Measurements from ENCODE around the gene UQCC5. TPM values are rescaled to one million over a fixed set of nuclear protein-coding genes. Genes with fewer than 3 reads are reported as not detected.
"Not testable (repeated sequence)": the region's sequence is repeated elsewhere in the genome, so short reads cannot be mapped to it uniquely, and the experiment has no call there.

The UQCC5 gene
- total RNA-seq, 1 experiment from 2014 or later, result 15.1 TPM

DNA sequence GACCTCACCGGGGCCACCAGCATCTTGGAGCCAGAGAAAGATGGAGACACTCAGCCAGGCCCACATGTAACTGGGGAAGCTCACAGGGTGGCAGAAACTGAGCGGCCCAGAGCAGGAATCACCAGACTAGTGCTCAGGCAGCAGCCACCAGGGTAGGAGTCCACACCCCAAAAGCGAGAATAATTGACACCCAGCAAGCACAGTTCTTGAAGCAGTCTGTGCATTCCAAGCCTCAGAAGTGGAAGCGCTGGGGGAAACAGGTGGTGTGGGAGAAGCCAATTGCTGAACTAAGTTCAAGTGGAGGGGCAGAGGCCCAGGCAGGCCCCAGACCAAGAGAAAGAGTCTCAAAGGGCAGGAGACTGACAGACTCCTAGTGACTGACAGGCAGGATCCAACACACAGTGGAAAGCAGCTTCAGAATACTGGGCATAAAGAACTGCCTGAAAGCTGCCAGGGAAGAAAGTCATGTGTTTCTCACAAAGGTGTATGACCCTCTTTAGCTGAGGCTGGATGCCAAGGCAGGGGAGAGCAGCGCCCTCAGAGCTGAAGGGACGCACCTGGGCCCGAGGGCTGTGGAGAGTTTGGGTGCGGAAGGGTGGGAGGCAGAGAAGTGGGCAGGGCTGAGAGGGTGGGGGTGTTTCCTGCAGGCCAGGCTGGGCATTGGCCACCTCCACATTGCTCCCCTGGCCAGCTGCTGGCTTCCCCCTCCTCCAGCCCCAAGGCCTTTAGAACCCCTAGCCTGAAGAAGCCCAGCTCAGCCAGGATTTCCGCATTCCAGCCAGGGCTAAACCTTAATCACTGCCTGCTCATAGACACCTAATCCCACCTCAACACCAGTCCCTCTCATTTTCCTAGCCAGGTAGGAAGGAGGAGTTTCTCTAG lies 10.5 kb upstream of the UQCC5 start:
- Mint-ChIP-seq H3K9me3 (ENCODE audit: low read depth, unreplicated experiment) (no peaks in the 10 kb centered on the region), H3K27ac (ENCODE audit: unreplicated experiment) (no peak overlapping the region), H3K4me1 (ENCODE audit: low read depth, unreplicated experiment) (no peaks in the 10 kb centered on the region), H3K36me3 (ENCODE audit: insufficient read depth, unreplicated experiment) (peaks cover 51% of the 10 kb centered on the region), H3K4me3 (ENCODE audit: low read depth, unreplicated experiment) (no peak overlapping the region), H3K27me3 (ENCODE audit: unreplicated experiment) (no peaks in the 10 kb centered on the region)
- DNase-seq, result no peak
- intact Hi-C loops (cut with micrococcal nuclease; ENCODE audit: unreplicated experiment), result no loop called here
- BruUV-seq (replicated peaks), result no TSS peak
- CTCF ChIA-PET, result no interaction called here
- TF ChIP-seq, protein P1, sequence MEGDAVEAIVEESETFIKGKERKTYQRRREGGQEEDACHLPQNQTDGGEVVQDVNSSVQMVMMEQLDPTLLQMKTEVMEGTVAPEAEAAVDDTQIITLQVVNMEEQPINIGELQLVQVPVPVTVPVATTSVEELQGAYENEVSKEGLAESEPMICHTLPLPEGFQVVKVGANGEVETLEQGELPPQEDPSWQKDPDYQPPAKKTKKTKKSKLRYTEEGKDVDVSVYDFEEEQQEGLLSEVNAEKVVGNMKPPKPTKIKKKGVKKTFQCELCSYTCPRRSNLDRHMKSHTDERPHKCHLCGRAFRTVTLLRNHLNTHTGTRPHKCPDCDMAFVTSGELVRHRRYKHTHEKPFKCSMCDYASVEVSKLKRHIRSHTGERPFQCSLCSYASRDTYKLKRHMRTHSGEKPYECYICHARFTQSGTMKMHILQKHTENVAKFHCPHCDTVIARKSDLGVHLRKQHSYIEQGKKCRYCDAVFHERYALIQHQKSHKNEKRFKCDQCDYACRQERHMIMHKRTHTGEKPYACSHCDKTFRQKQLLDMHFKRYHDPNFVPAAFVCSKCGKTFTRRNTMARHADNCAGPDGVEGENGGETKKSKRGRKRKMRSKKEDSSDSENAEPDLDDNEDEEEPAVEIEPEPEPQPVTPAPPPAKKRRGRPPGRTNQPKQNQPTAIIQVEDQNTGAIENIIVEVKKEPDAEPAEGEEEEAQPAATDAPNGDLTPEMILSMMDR (IDR thresholded peaks at IDR 0.05; ENCODE audit: unreplicated experiment), result no peak

DNA sequence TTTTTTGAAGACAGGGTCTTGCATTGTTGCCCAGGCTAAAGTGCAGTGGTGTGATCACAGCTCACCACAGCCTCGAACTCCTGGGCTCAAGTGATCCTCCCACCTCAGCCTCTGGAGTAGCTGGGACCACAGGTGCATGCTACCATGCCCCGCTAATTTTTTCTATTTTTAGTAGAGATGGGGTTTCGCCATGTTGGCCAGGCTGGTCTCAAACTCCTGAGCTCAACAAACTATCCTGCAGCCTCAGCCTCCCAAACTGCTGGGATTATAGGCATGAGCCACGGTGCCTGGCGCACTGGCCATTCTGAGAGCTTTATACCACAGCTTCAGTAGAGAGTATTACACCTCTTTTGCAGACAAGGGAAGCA lies 9.8 kb upstream of the UQCC5 start:
- H3K4me3 Mint-ChIP-seq (ENCODE audit: low read depth, unreplicated experiment); H3K4me1 Mint-ChIP-seq (ENCODE audit: low read depth, unreplicated experiment); H3K9me3 Mint-ChIP-seq (ENCODE audit: low read depth, unreplicated experiment); DNase-seq; H3K27ac Mint-ChIP-seq (ENCODE audit: unreplicated experiment); BruUV-seq (replicated peaks); CTCF ChIA-PET; H3K27me3 Mint-ChIP-seq (ENCODE audit: unreplicated experiment); intact Hi-C loops (cut with micrococcal nuclease; ENCODE audit: unreplicated experiment): not testable (repeated sequence)
- H3K36me3 Mint-ChIP-seq (ENCODE audit: insufficient read depth, unreplicated experiment), result peaks cover 51% of the 10 kb centered on the region

DNA sequence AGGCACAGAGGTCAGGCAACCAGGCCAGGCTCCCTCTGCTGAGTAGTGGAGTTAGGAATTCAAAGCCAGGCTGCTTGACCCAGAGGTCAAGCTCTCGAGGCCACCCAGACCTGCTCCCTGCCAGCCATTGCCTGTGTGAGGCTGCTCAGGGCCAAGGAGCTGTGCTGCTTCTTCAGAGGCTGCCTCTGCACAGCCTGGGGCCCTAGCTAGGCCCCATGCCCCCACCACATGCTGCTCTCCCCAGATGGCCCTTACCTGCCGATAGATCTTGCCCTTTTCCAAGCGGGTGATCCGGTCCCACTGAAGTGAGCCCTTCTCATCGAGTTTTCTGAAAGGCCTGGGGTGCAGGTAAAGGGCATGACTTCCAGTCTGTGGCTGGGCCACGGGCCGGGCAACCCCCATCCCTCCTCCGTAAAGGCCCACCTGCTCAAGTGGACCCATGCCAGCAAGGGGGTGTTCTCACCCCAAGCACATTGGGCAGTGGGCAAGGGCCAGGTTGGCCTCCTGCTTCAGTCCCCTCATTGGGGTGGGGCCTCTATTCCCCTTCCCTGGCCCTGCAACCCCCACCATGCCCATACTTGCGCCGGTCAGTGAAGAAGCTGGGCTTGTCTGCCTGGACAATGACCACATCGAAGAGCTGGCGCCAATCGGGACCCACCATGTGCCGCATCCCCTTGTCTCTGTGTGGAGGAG lies 9.2 kb upstream of the UQCC5 start:
- Mint-ChIP-seq H3K27ac (ENCODE audit: unreplicated experiment) (no peak overlapping the region), H3K36me3 (ENCODE audit: insufficient read depth, unreplicated experiment) (peaks cover 56% of the 10 kb centered on the region), H3K4me3 (ENCODE audit: low read depth, unreplicated experiment) (no peak overlapping the region), H3K4me1 (ENCODE audit: low read depth, unreplicated experiment) (no peaks in the 10 kb centered on the region), H3K27me3 (ENCODE audit: unreplicated experiment) (no peaks in the 10 kb centered on the region), H3K9me3 (ENCODE audit: low read depth, unreplicated experiment) (no peaks in the 10 kb centered on the region)
- TF ChIP-seq, protein P1 (IDR thresholded peaks at IDR 0.05; ENCODE audit: unreplicated experiment), result no peak
- no peak for DNase-seq
- intact Hi-C loops (cut with micrococcal nuclease; ENCODE audit: unreplicated experiment), result no loop called here
- BruUV-seq (replicated peaks), result no TSS peak
- CTCF ChIA-PET, result no interaction called here

DNA sequence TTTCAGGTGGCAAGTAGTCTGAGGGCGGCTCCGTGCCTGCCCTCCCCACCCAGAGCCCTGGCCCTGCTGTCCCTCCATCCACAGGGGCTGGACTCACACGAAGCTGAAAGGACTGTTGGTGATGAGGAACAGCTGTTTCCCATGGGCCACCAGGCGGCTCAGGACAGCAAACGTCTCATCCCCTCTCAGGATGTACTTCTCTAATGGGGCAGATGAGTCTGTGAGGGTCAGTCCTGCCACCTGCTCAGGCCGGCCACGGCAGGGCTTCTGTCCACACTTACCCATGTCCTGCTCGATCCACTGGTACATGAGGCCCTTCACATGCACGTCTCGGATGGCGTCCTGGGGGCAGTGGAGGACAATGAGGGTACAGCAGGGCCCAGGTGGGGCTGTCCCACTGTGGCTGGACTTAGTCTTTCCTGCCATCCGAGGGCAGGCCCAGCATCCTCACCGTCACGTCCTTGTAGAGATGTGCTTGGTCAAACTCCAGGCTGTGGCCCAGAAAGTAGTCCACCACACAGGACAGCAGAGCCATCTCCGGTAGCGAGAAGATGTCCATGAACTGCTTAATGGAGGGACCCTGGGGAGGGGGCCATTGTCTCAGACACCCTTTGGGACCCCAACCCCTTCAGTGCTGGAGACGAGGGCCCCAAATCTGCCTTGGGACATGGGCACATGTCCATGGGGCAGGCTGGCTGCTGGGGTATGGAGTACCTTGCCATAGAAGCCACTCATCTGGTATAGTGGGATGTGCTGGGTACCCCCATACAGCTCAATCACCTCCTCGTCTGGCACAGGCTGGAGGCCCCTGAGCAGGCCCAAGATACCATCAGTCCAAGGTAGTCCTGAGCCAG lies 8.4 kb upstream of the UQCC5 start:
- Mint-ChIP-seq H3K4me3 (ENCODE audit: low read depth, unreplicated experiment) (no peak overlapping the region), H3K27ac (ENCODE audit: unreplicated experiment) (no peak overlapping the region), H3K27me3 (ENCODE audit: unreplicated experiment) (no peaks in the 10 kb centered on the region), H3K4me1 (ENCODE audit: low read depth, unreplicated experiment) (no peaks in the 10 kb centered on the region), H3K36me3 (ENCODE audit: insufficient read depth, unreplicated experiment) (peaks cover 61% of the 10 kb centered on the region), H3K9me3 (ENCODE audit: low read depth, unreplicated experiment) (no peaks in the 10 kb centered on the region)
- TF ChIP-seq, protein P1 (IDR thresholded peaks at IDR 0.05; ENCODE audit: unreplicated experiment), result no peak
- no peak for DNase-seq
- CTCF ChIA-PET, result interaction anchor here (0.6 kb wide), 1 partner anchor 11 kb away, joined by 4 read pairs; no protein-coding TSS in a partner anchor
- BruUV-seq (replicated peaks), result no TSS peak
- intact Hi-C loops (cut with micrococcal nuclease; ENCODE audit: unreplicated experiment), result no loop called here

All from Calu3 (cell line).